HG03571 (cell line): ENCODE measurements around the gene HDAC4.

ENCODE experiments used
- ATAC-seq: cut with Tn5 transposase; IDR thresholded peaks from one replicate; pipeline ENCODE4 v1.9.1; 2021; ENCODE audit not compliant: unreplicated experiment

HDAC4 gene

DNA sequence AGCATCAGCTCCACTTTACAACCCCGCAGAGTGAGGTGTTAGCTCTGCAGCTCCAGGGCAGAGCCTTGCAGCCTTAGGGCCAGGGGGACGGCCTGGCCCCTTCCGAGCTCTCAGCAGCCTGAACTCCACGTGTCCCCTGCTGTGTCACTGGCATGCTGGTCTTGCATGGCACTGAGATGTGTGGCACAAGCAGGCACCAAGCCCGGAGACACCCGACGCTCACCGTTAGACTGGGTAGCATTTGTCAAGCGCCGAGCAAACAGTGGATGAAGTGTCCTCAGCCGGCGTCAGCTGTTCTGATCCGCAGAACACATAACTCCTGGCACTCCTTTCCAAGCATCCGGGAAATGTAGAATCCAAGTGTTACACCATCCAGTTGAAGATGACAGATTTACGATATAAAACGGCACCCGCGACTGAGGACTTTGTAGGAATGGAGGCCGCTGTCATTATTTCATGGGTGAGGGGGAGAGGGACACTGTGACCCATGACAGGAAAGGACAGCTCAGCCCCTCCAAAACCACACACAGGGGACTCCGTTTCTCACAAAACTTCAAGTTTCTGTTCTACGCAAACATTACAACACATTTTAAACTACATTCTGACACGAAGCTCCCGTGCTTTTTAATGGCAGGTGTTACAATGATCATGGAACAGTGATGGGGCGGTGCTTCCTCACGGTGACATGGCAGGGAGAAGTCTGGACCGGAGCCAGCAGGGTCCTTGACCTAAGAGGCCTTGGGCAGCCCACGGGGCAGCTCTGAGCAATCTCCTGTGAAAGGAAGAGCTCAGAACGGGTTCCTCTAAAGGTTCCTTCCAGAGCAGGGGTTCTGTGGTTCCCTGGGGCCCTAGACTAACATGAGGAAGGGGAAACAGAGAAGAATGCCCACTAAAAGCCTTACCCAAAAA lies 89.4 kb downstream of the HDAC4 start:
- no peak for ATAC-seq

GRCh38 chr2:239310401-239311061 lies 90.3 kb downstream of the HDAC4 start:
- no peak for ATAC-seq

GRCh38 chr2:239309398-239310245 lies 91.2 kb downstream of the HDAC4 start:
- ATAC-seq, result no peak

- ATAC-seq, result no peak
These were observed 92.0 kb downstream of the HDAC4 start for GRCh38 chr2:239308661-239309397.

GRCh38 chr2:239307921-239308613 lies 92.8 kb downstream of the HDAC4 start:
- ATAC-seq, result no peak

- no peak for ATAC-seq
These were observed 93.6 kb downstream of the HDAC4 start for GRCh38 chr2:239307221-239307569.

DNA sequence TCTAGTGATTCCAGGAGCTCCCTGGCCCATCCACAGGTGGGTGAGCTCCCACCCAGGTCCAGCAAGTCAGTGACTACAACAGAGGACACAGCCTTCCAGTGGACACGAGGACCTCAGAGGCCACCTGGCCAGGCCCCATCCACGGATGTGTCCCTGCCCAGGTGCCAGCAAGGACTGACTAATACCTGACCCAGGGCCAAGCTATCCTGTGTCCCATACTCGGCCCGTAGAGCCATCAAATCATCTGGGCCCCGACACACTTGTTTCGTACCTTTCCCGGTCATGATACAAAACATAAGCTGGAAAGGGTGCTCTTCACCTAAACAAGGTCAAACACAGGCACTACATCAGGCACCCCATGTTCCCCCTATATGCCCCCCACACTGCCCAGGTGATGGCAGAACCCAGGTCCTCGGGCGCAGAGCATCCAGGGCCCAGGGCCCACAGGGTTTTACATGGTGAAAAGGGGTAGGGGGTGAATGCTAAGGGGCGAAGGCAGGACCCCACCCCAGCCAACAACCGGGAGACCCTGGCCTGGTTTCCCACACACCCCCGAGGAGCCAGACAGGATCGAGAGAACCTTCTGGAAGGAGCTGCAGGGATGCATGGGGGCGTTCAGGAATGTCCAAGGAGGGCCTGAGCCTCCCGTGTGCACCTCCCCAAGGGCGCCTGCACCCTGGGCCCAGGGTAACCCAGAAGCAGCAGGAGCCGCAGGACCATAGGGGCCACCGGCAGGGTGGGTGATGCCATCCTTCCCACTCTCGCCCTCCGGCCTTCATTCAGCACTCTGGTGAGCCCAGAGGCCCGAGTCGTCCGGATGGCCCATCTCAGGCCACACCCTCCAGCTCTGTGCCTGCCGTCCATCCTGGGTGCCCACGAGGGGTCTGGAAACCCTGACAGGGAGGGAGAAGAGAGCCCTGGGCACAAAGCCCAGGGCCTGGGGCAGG lies 94.3 kb downstream of the HDAC4 start:
- no peak for ATAC-seq

DNA sequence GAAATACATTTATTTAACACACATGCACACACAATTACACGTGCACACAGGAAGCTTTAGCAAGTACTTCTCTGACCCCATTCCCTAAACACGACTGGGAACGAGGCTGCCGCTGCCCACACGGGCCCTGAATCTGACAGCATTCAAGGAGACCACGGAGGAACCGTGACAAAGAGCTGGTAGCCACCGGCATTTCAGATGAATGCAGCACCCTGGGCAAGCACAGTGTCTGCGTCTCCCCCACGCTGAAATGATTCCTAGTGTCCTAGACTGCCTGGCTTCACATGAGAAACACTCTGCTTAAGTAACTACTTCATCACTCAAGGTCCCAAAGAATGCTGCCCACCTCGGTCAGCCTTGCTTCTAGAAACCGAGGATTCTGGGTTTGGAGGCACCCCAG lies 95.0 kb downstream of the HDAC4 start:
- ATAC-seq, result no peak

GRCh38 chr2:239305222-239305575 lies 95.6 kb downstream of the HDAC4 start:
- ATAC-seq, result no peak

DNA sequence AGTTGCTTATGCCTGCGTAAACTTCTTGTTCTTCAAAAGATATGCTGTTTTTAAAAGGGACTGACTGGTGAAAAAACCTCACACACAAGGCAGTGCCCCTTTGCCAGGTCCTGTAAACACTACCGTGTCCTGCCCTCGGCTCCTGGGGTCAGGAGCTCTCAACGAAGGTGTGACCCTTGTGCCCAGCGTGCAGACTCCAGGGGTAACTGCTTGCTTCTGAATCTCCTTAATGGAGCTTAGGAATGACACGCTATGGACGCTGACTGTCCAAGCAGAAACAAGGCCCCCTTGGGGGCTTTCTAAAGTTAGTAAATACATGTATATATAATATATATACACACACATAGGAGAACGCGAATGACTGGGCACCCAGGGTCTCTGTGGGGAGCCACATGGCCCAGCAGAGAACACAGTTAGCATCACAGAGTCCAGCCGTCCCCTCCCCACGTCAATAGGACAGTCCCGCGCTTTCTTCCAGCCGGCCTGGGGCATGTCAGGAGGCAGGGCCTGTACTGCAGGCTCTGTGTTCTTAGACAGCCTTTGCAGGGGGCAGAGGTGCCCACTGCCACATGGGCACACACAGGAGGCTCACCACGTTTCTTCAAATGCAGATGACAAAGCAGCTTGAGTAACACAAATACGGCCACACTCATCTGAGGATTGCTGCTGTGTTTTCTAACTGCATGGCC lies 96.1 kb downstream of the HDAC4 start:
- no peak for ATAC-seq

- peak; percentile 50 for ATAC-seq
These were observed 96.9 kb downstream of the HDAC4 start for GRCh38 chr2:239303711-239304532.

DNA sequence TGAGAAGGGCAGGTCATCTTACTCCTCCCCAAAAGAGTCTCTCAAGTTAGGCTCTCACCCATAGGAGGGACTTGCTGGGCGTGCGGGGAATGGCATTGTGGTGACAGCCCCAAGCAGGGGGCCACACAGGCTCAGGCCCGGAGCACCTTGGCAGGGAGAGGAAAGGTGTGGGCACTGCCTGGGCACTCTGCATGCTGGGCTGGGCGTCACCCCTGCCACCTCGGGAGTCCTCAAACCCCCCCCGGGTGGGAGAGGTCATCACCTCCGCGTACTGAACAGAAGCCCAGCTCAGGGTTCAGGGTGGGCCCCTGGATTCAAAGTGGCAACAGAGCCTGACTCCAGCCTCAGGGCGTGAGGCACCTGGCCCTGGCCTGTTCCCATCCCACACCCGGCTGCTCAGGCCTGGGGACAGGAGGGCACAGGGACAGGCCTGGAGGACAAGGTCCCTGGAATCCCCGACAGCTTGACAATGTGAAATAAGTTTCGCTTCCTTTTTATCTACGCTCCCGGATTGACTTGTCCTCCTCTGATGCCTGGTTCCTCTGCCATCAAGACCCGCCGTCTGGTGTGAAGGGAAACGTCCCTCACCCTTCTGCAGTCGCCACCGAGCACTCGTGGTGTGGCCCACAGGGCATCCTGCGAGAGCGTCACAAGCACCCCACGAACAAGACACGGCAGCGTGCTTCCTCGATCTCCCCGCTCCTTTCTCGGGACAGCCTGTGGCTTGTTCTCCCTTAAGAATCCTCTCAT lies 97.8 kb downstream of the HDAC4 start:
- ATAC-seq, result no peak

GRCh38 chr2:239302083-239302807 lies 98.6 kb downstream of the HDAC4 start:
- no peak for ATAC-seq

DNA sequence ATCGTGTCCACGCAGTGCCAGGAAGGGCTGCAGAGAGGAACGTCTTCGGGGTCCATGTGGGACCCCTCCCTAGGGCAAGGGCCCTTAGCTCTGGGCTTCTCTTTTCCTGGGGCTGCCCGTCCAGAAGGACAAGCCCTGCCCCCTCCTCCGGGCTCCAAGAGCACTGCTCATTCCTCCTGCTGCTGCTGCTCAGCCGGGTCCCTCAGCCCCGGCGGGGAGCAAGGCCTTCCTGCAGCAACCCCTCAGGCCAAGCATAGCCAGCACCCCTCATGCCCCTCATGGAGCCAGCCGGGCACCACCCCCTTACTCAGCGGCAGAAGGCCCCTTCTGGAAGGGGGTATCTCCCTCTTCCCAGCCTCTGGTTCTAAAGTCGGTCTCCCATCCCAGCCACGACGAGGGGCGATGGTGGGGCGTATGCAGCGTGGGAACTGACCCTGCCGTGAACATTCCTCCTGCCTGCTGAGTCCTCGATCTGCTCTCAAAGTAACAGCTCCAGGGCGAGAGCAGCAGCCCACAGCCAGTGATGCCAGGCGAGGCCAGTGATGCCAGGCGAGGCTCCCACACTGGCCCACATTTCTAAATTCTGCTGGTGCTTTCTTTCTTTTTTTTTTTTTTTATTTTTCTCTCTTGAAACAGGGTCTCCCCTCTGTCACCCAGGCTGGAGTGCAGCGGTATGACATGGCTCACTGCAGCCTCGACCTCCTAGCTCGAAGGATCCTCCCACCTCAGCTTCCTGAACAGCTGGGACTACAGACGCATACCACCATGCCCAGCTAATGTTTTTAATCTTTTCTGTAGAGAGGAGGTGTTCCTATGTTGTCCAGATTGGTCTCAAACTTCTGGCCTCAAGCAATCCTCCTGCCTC lies 99.7 kb downstream of the HDAC4 start:
- ATAC-seq, result no peak

DNA sequence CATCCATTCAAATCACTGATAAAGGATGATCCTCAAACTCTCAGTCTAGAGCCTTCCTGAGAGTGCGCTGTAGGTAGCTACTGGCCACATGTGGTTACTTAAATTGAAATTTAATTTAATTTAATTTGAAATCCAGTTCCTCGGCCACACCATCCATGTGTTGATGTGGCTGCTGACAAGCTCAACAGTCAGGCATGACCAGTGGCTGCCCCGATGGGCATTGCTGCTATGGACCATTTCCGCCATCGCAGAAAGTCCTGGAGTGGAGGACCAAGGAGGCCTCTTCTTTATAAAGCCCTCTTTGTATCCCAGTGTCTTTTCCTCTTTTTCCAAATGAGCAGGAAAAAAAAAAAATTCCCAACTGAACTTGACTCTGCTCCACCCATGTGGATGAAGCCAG lies 100.6 kb downstream of the HDAC4 start:
- ATAC-seq, result no peak
